Muscle layer of colon (tissue), 2 donors: ENCODE data around the gene ELOA.
"Not testable (repeated sequence)": the region's sequence is repeated elsewhere in the genome, so short reads cannot be mapped to it uniquely, and the experiment has no call there.

Experiments
- H3K27ac ChIP-seq: one replicate; pipeline ENCODE4 v1.7.0; 2013; ENCODE audit warnings: low read depth, mild to moderate bottlenecking, low read length, moderate library complexity
- H3K27me3 ChIP-seq, 2 donors: one replicate each; pipeline ENCODE4 v1.7.0; 2013; ENCODE audit warnings: low read length in 2 of 2, mild to moderate bottlenecking in 2 of 2; ENCODE audit not compliant: insufficient read depth in 2 of 2, control insufficient read depth in 1 of 2
- H3K36me3 ChIP-seq: one replicate; pipeline ENCODE4 v1.7.0; 2013; ENCODE audit warnings: mild to moderate bottlenecking, low read length; ENCODE audit not compliant: insufficient read depth
- H3K4me1 ChIP-seq: one replicate; pipeline ENCODE4 v1.7.0; 2013; ENCODE audit warnings: mild to moderate bottlenecking, low read length; ENCODE audit not compliant: insufficient read depth
- H3K4me3 ChIP-seq, 2 donors: one replicate each; pipeline ENCODE4 v1.7.0; 2013; ENCODE audit warnings: low read length in 2 of 2, low read depth in 1 of 2, mild to moderate bottlenecking in 1 of 2, moderate library complexity in 1 of 2
- H3K9ac ChIP-seq: one replicate; pipeline ENCODE4 v1.7.0; 2013; ENCODE audit warnings: low read length
- H3K9me3 ChIP-seq: one replicate; pipeline ENCODE4 v1.7.0; 2013; ENCODE audit warnings: mild to moderate bottlenecking, low read length
- donor health status: abdominal sarcoma.
- donor health status: Adenocarcinoma of cecum.

The ELOA gene

GRCh38 chr1:23709229-23709628 is 34.0 kb upstream of the ELOA start:
- Histone ChIP-seq H3K4me3 (no peak overlapping the region), H3K9me3 (no peaks in the 10 kb centered on the region), H3K4me1 (no peaks in the 10 kb centered on the region), H3K9ac (no peak overlapping the region), H3K27me3 (no peaks in the 10 kb centered on the region), H3K27ac (no peak overlapping the region), H3K36me3 (peaks cover 10% of the 10 kb centered on the region)

GRCh38 chr1:23718482-23718881 is 24.8 kb upstream of the ELOA start:
- Histone ChIP-seq H3K4me3 (no peak overlapping the region), H3K27ac (no peak overlapping the region), H3K9me3 (no peaks in the 10 kb centered on the region), H3K4me1 (no peaks in the 10 kb centered on the region), H3K36me3 (no peaks in the 10 kb centered on the region), H3K9ac (no peak overlapping the region), H3K27me3 (no peaks in the 10 kb centered on the region)

GRCh38 chr1:23719162-23719820 is 24.0 kb upstream of the ELOA start:
- H3K27me3 ChIP-seq = no peaks in the 10 kb centered on the region
- H3K27ac ChIP-seq = no peak overlapping the region
- H3K4me1 ChIP-seq = no peaks in the 10 kb centered on the region
- no peak overlapping the region for H3K9ac ChIP-seq
- no peaks in the 10 kb centered on the region for H3K36me3 ChIP-seq
- H3K9me3 ChIP-seq = no peaks in the 10 kb centered on the region
- no peak overlapping the region for H3K4me3 ChIP-seq

- Histone ChIP-seq H3K4me1 (no peaks in the 10 kb centered on the region), H3K9ac (no peak overlapping the region), H3K27ac (no peak overlapping the region), H3K4me3 (no peak overlapping the region), H3K27me3 (no peaks in the 10 kb centered on the region), H3K9me3 (no peaks in the 10 kb centered on the region), H3K36me3 (no peaks in the 10 kb centered on the region)
Measured at GRCh38 chr1:23720256-23720995, 22.8 kb upstream of the ELOA start.

- H3K27me3 ChIP-seq = no peaks in the 10 kb centered on the region
- H3K9me3 ChIP-seq = no peaks in the 10 kb centered on the region
- H3K9ac ChIP-seq = no peak overlapping the region
- H3K27ac ChIP-seq = no peak overlapping the region
- peaks cover 5% of the 10 kb centered on the region for H3K4me1 ChIP-seq
- no peaks in the 10 kb centered on the region for H3K36me3 ChIP-seq
- H3K4me3 ChIP-seq = no peak overlapping the region
Measured at GRCh38 chr1:23722652-23723051, 20.6 kb upstream of the ELOA start.

GRCh38 chr1:23726686-23727085 is 16.6 kb upstream of the ELOA start:
- no peak overlapping the region for H3K4me3 ChIP-seq
- no peaks in the 10 kb centered on the region for H3K9me3 ChIP-seq
- no peaks in the 10 kb centered on the region for H3K36me3 ChIP-seq
- no peak overlapping the region for H3K27ac ChIP-seq
- H3K9ac ChIP-seq = no peak overlapping the region
- H3K27me3 ChIP-seq = no peaks in the 10 kb centered on the region
- H3K4me1 ChIP-seq = peaks cover 9% of the 10 kb centered on the region

- H3K27me3 ChIP-seq = no peaks in the 10 kb centered on the region
- no peak overlapping the region for H3K4me3 ChIP-seq
- H3K36me3 ChIP-seq = no peaks in the 10 kb centered on the region
- H3K9me3 ChIP-seq = no peaks in the 10 kb centered on the region
- no peak overlapping the region for H3K27ac ChIP-seq
- H3K9ac ChIP-seq = no peak overlapping the region
- peaks cover 9% of the 10 kb centered on the region for H3K4me1 ChIP-seq
Measured at GRCh38 chr1:23727362-23727811, 15.9 kb upstream of the ELOA start.

- Histone ChIP-seq H3K4me1 (peaks cover 4% of the 10 kb centered on the region), H3K36me3 (no peaks in the 10 kb centered on the region), H3K27ac (no peak overlapping the region), H3K4me3 (no peak overlapping the region), H3K27me3 (no peaks in the 10 kb centered on the region), H3K9me3 (no peaks in the 10 kb centered on the region), H3K9ac (no peak overlapping the region)
Measured at GRCh38 chr1:23732363-23733224, 10.7 kb upstream of the ELOA start.

- H3K9me3 ChIP-seq, H3K9ac ChIP-seq, H3K36me3 ChIP-seq, H3K4me1 ChIP-seq, H3K27ac ChIP-seq, H3K4me3 ChIP-seq, H3K27me3 ChIP-seq: not testable (repeated sequence)
Measured at GRCh38 chr1:23733281-23733680, 10.0 kb upstream of the ELOA start.

GRCh38 chr1:23736437-23737134 is 6.7 kb upstream of the ELOA start:
- Histone ChIP-seq H3K9me3 (no peaks in the 10 kb centered on the region), H3K4me3 (no peak overlapping the region), H3K36me3 (no peaks in the 10 kb centered on the region), H3K27me3 (no peaks in the 10 kb centered on the region), H3K4me1 (no peaks in the 10 kb centered on the region), H3K9ac (no peak overlapping the region), H3K27ac (no peak overlapping the region)

GRCh38 chr1:23741609-23742008 is 1.7 kb upstream of the ELOA start:
- Histone ChIP-seq H3K36me3 (no peaks in the 10 kb centered on the region), H3K27ac (no peak overlapping the region), H3K27me3 (no peaks in the 10 kb centered on the region), H3K4me3 (no peak overlapping the region), H3K4me1 (peaks cover 17% of the 10 kb centered on the region), H3K9ac (no peak overlapping the region), H3K9me3 (no peaks in the 10 kb centered on the region)
